Adrenal gland (tissue), 5 donors: ENCODE data around the gene MAP4K1.

Experiments used
- POLR2A ChIP-seq, 2 donors: fragments of 450-650 bp; IDR thresholded peaks; one replicate each; pipeline ENCODE4 v1.6.1; 2017; ENCODE audit warnings: antibody characterized with exemption in 2 of 2, mild to moderate bottlenecking in 2 of 2, moderate library complexity in 1 of 2
- TF ChIP-seq, protein P1 (sequence below), 6 experiments: fragments of 450-650 bp in 4 of 6; fragments of 200-600 bp in 2 of 6; sonication (generic) in 1 of 6; IDR thresholded peaks; 1 replicate in 5 of 6; 2 replicates in 1 of 6; pipeline versions ENCODE4 v1.5.1 to v1.8.0; 2016 to 2021; ENCODE audit warnings: antibody characterized with exemption in 6 of 6, mild to moderate bottlenecking in 2 of 6, moderate library complexity in 1 of 6
- donor health status: DM: no; HTN: no; CAD: no.

DNA sequence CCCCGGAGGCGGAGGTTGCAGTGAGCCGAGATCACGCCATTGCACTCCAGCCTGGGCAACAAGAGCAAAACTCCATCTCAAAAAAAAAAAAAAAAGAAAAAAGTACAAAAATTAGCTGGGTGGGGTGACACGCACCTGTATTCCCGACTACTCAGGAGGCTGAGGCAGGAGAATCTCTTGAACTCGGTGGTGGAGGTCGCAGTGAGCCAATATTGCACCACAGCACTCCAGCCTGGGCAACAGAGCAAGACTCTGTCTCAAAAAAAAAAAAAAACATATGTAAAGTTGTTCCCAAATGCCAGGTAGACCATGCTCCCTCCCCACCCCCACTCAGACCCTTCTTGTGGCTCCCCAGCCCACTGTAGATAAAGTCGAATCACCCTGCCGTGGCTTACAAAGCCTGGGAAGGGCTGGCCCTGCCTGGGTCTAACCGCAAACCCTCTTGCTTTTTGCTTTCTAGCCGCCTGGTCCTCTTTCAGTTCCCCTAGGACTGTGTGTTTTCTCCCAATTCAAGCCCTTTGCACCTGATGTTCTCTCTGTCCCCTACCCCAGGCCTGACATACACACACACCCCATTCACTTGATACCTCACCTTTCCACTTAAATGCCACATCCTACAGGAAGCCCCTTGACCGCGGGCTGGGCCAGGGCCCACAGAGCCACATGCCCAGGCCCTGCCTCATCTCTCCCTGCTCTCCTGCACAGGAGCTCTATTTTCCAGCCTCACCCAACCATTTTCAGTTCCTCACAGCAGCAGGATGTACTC is 34.4 kb downstream of the MAP4K1 start:
- no peak for TF ChIP-seq POLR2A (IDR thresholded peaks at IDR 0.05)
- TF ChIP-seq, protein P1, sequence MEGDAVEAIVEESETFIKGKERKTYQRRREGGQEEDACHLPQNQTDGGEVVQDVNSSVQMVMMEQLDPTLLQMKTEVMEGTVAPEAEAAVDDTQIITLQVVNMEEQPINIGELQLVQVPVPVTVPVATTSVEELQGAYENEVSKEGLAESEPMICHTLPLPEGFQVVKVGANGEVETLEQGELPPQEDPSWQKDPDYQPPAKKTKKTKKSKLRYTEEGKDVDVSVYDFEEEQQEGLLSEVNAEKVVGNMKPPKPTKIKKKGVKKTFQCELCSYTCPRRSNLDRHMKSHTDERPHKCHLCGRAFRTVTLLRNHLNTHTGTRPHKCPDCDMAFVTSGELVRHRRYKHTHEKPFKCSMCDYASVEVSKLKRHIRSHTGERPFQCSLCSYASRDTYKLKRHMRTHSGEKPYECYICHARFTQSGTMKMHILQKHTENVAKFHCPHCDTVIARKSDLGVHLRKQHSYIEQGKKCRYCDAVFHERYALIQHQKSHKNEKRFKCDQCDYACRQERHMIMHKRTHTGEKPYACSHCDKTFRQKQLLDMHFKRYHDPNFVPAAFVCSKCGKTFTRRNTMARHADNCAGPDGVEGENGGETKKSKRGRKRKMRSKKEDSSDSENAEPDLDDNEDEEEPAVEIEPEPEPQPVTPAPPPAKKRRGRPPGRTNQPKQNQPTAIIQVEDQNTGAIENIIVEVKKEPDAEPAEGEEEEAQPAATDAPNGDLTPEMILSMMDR (IDR thresholded peaks at IDR 0.05) = no peak
